ENCODE results near the gene ZBTB9. TPM values are rescaled to one million over a fixed set of nuclear protein-coding genes. Genes with fewer than 3 reads are reported as not detected.
"Not testable (repeated sequence)": the region's sequence is repeated elsewhere in the genome, so short reads cannot be mapped to it uniquely, and the experiment has no call there.

ZBTB9 gene
- total RNA-seq, 1 experiment from 2014 or later = 5.2 TPM

DNA sequence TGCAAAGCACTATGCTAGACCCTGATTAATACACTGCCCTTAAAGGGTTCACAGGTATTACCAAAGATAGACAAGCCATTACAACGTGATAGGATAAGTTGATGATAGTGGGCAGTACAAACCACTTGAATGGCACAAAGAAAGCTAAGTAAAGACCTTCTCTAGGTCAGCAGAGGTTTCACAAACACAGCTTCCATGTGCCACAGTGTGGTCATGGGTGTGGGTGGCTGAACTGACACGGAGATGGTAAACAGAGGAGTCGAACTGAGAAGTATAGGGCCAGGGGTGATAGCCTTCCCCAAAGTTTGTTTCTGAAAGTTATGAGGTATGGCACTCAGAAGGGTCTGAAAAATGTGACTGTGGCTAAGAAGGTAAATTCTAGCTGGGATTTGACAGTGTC lies 4.3 kb downstream of the ZBTB9 start:
- no peak for DNase-seq (ENCODE audit: extremely low read depth, low read depth)

DNA sequence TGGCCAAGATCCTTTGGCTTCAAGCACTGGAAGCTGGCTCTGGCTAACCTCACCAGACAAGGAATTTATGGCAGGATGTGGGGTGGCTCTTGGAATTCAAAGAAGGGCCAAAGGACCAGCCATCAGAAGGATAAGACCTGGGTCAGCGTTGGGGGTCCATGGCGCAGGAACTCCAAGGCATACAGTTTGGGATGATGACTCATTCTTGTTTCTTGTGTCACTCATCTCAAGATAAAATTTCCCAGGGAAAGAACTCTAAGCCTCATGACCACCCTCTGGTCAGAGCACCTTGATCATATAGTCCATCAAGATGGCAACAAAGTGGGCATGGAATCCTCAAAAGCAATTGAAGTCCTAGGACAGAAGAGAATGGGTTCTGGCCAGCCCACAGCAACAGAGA lies 4.8 kb downstream of the ZBTB9 start:
- no peak for DNase-seq (ENCODE audit: extremely low read depth, low read depth)

DNA sequence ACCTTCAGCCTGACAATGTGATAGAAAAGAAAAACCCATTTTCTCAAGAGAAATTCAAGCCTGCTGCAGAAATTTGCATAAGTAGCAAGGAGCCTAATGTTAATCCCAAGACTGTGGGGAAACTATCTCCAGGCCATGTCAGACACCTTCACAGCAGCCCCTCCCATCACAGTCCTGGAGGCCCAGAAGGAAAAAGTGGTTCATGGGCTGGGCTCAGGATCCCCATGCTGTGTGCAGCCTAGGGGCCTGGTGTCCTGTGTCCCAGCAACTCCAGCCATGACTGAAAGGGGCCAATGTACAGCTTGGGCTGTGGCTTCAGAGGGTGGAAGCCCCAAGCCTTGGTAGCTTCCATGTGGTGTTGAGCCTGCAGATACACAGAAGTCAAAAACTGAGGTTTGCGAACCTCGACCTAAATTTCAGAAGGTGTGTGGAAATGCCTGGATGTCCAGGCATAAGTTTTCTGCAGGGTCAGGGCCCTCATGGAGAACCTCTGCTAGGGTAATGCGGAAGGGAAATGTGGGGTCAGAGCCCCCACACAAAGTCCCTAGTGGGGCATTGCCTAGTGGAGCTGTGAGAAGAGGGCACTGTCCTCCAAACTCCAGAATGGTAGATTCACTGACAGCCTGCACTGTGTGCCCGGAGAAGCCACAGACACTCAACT lies 11.8 kb downstream of the ZBTB9 start:
- DNase-seq (ENCODE audit: extremely low read depth, low read depth) = no peak

DNA sequence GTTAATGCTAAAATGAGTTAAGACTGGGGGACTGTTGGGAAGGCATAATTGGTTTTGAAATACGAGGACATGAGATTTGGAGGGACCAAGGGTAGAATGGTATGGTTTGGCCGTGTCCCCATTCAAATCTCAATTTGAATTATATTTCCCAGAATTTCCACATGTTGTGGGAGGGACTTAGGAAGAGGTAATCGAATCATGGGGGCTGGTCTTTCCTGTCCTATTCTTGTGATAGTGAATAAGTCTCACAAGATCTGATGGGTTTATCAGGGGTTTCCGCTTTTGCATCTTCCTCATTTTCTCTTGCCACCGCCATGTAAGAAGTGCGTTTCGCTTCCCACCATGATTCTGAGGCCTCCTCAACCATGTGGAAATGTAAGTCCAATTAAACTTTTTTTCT lies 12.7 kb downstream of the ZBTB9 start:
- DNase-seq (ENCODE audit: extremely low read depth, low read depth) = no peak

DNA sequence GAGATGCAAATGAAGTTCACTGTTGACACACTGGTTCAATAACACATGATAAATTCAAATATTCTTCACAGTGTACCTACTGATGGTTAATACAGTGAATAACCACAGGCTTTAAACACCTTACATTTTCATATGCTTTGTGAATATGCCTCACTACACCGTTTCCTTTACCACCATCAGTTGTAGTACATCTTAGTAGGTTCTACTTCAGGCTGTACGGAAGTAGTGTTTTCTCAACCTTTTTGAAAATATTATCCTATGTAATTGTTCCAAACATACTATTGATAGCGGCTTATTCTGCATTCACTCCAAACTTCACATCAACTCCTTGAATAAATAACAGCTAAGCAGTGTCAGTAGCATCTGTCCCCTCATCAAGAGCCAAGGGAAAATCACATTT lies 15.3 kb downstream of the ZBTB9 start:
- no peak for DNase-seq (ENCODE audit: extremely low read depth, low read depth)

DNA sequence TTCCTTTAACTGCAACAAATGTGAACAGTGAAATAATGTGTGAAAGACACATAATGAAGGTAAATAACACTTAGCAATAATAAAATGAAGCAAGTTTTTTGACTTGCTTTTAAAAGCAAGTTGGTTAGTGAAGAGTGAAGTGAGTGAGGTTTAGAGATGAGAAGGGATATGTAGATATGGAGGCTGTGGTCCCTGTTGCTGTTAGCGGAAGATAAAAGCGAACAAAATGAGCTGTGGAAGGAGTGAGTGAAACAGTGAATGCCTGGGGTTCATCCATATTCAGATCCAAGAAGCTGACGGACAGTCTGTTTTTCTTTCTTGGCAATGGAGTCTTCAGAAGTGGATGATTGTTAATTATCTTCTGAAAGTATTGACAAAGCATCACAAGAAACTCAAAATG lies 23.5 kb downstream of the ZBTB9 start:
- DNase-seq (ENCODE audit: extremely low read depth, low read depth) = no peak

DNA sequence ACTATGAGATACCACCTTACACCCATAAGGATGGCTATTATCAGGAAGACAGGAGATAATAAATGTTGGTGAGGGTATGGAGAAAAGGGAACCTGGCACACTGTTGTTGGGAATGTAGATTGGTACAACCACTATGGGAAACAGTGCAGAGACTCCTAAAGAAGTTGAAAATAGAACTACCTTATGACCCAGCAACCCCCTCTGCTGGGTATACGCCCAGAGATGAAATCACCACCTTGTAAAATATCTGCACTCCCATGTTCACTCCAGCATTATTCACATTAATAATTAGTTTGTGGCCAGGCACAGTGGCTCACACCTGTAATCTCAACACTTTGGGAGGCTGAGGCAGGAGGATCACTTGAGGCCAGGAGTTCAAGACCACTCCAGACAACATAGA lies 26.8 kb downstream of the ZBTB9 start:
- DNase-seq (ENCODE audit: extremely low read depth, low read depth) = no peak

DNA sequence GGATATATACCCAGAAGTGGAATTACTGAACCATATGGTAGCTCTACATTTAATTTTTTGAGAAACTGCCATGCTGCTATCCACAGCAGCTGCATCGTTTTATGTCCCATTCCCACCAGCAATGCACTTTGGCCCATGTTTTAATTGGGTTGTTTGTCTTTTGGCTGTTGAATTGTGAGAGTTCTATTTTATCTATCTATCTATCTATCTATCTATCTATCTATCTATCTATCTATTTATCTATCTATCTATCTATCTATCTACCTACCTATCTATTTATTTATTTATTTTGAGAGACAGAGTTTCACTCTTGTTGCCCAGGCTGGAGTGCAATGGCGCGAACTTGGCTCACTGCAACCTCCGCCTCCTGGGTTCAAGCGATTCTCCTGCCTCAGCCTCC lies 28.2 kb downstream of the ZBTB9 start:
- not testable (repeated sequence) for DNase-seq (ENCODE audit: extremely low read depth, low read depth)

DNA sequence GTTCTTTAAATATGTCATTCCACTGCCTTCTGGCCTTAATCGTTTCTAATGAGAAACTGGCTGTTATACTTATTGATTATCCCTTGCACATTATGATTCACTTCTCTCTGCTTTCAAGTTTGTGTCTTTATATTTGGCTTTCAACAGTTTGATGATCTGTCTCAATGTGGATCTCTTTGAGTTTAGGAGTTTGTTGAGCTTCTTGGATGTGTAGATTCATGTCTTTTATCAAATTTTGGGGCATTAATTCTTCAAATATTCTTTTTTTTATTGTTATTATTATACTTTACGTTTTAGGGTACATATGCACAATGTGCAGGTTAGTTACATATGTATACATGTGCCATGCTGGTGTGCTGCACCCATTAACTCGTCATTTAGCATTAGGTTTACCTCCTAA lies 29.3 kb downstream of the ZBTB9 start:
- no peak for DNase-seq (ENCODE audit: extremely low read depth, low read depth)

DNA sequence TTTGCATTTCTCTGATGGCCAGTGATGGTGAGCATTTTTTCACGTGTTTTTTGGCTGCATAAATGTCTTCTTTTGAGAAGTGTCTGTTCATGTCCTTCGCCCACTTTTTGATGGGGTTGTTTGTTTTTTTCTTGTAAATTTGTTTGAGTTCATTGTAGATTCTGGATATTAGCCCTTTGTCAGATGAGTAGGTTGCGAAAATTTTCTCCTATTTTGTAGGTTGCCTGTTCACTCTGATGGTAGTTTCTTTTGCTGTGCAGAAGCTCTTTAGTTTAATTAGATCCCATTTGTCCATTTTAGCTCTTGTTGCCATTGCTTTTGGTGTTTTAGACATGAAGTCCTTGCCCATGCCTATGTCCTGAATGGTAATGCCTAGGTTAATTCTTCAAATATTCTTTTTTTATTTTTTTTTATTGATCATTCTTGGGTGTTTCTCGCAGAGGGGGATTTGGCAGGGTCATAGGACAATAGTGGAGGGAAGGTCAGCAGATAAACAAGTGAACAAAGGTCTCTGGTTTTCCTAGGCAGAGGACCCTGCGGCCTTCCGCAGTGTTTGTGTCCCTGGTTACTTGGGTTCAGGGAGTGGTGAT lies 30.4 kb downstream of the ZBTB9 start:
- not testable (repeated sequence) for DNase-seq (ENCODE audit: extremely low read depth, low read depth)

DNA sequence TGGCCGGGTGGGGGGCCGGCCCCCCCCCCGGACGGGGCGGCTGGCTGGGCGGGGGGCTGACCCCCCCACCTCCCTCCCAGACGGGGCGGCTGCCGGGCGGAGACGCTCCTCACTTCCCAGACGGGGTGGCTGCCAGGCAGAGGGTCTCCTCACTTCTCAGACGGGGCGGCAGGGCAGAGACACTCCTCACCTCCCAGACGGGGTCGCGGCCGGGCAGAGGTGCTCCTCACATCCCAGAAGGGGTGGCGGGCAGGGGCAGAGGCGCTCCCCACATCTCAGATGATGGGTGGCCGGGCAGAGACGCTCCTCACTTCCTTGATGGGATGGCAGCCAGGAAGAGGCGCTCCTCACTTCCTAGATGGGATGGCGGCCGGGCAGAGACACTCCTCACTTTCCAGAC lies 31.3 kb downstream of the ZBTB9 start:
- not testable (repeated sequence) for DNase-seq (ENCODE audit: extremely low read depth, low read depth)

DNA sequence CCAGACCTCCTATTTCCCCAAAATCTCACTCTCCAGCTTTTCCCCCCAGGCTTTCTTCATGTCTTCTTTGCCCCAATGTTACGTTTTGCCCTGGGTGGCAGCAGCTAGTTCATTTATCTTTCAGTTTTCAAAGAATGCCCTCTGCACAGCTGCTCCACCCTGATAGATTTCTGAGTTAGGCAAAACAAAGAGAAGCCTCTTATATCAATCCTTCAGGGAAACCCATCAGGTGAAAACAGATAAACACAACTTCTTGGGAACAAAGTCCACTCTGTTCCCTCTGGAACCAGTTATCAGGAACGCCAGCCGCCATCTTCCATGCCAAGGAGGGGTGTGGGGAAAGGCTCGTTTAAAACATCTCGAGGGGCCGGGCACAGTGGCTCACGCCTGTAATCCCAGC lies 34.0 kb downstream of the ZBTB9 start:
- no peak for DNase-seq (ENCODE audit: extremely low read depth, low read depth)

DNA sequence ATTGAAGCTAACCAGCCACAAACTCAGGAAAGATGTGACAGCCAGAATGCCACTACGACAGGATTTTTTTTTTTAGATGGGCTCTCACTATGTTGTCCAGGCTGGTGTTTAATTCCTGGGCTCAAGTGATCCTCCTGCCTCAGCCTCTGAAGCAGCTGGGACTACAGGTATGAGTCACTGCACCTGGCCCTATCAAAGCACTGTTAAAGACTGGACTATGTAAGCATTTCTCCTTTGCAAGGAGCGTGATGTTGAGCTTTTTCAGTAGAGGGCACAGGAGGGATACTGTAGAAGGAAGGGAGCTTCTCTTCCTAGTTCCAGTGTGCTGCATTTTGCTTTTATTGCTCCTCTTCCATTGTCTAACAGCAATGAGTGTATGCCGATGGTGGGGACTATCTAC lies 35.8 kb downstream of the ZBTB9 start:
- no peak for DNase-seq (ENCODE audit: extremely low read depth, low read depth)

DNA sequence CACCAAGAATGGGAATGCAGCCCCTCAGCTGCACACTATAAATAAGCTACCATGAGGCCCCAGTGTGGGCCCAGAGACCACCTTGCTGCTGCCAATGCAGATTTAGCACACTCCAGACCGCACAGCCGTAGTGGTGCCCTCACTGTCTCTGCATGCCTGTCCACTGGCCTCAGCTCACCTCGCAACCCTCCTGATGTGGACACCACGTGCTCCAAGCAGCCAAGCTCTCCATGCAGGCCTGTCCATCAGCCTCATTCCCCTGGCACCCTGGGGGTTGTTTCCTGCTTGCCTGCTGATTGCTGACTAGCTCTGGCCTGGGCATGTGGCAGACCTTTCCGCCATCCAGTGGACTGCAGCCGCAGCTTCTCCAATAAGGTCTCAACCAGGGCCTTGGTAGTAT lies 36.2 kb downstream of the ZBTB9 start:
- no peak for DNase-seq (ENCODE audit: extremely low read depth, low read depth)

DNA sequence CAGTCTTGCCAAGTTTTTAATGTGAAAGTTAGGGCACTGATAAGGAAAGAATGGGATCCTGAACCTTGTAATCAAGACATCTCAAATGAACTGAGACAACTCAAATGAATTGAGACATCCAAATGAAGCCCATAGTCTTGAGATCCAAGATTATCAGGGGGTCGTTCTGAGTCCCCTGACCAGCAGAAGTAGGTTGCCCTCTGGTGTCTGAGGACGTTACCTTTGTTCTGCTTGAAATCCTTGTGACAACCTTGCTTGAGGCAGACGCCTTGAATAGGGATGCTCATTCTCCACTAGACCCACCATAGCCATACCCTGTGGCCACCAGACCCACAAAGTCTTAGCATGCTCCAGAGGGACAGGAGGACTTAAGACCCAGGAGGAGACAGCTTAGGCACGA lies 37.7 kb downstream of the ZBTB9 start:
- no peak for DNase-seq (ENCODE audit: extremely low read depth, low read depth)

DNA sequence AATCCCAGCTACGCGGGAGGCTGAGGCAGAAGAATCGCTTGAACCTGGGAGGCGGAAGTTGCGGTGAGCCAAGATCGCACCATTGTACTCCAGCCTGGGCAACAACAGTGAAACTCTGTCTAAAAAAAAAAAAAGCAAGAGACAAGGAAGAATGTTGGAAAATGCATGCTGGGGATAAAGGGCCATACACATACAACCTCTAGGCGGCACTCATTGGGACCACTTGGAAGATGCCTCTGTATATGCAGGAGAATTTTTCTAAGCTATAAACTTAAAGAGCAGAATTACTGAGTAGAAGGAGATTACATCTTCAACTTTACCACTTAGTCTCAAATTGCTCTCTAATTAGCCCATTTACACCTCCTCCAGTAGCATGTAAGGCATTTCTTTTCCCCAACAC lies 42.8 kb downstream of the ZBTB9 start:
- DNase-seq (ENCODE audit: extremely low read depth, low read depth) = no peak

DNA sequence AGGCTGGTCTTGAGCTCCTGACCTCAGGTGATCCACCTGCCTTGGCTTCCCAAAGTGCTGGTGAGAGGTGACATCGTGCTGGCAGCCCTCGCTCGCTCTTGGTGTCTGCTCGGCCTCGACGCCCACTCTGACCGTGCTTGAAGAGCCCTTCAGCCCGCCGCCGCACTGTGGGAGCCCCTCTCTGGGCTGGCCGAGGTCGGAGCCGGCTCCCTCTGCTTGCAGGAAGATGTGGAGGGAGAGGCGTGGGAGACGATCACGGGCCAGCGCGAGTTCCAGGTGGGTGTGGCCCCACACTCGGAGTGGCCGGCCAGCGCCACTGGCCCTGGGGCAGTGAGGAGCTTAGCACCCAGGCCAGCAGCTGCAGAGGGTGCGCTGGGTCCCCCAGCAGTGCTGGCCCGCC lies 48.1 kb downstream of the ZBTB9 start:
- no peak for DNase-seq (ENCODE audit: extremely low read depth, low read depth)

DNA sequence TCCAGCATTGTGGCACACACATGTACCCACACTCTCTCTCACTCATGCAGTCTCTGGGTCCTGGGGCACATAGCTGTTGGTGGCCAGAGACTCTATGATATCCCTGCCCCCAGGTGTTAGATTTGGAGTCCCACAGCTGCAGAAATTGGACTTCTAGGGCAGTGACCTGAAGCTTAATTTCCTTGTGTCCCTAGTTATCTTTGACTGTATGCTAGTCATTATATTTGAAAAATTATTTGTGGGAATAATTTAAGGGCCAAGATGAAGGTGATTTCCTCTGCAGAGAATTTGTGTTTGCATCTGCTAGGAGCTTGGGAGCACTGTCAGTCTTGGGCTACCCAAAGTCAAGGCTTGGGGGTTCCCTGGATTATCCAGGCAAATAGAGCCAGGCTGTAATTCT lies 50.1 kb downstream of the ZBTB9 start:
- no peak for DNase-seq (ENCODE audit: extremely low read depth, low read depth)

DNA sequence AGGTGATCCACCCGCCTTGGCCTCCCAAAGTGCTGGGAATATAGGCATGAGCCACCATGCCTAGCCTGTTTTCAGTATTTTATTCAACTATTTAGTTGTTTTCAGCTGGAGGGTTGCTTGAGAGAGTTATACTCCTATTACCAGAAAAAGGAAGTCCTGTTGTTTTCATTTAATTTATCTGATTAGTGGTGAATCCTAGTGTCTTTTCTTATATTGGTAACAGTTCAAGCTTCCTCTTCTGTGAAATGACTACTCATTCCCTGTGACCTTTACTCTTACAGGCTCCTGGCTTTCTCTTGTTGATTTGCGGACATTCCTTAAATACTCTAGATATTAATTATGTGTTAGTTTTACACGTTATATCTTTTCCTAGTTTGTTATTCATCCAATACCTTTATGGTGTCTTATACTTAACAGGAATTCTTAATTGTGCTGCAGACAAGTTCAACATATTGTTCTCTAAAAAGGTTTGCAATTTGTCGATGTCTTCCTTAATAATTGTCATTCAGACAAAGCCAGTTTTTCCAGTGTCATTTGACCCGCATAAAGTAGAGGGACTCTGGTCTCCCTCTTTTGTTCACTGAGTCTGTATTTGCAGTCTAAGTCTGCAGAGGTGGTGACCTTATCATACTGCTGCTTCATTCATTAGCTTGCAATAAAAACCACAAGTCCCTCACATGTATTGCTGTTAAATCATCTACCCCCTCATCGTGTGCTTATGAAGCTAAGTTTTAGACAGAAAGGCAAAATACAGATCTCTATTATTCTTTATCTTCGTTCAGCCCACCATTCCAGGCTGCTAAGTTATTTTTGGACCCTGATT lies 51.4 kb downstream of the ZBTB9 start:
- DNase-seq (ENCODE audit: extremely low read depth, low read depth) = no peak
